ENCODE measurements around the gene SORBS2. TPM values are rescaled to one million over a fixed set of nuclear protein-coding genes. Genes with fewer than 3 reads are reported as not detected.
"Not testable (repeated sequence)": the region's sequence is repeated elsewhere in the genome, so short reads cannot be mapped to it uniquely, and the experiment has no call there.

Gene SORBS2, protein sequence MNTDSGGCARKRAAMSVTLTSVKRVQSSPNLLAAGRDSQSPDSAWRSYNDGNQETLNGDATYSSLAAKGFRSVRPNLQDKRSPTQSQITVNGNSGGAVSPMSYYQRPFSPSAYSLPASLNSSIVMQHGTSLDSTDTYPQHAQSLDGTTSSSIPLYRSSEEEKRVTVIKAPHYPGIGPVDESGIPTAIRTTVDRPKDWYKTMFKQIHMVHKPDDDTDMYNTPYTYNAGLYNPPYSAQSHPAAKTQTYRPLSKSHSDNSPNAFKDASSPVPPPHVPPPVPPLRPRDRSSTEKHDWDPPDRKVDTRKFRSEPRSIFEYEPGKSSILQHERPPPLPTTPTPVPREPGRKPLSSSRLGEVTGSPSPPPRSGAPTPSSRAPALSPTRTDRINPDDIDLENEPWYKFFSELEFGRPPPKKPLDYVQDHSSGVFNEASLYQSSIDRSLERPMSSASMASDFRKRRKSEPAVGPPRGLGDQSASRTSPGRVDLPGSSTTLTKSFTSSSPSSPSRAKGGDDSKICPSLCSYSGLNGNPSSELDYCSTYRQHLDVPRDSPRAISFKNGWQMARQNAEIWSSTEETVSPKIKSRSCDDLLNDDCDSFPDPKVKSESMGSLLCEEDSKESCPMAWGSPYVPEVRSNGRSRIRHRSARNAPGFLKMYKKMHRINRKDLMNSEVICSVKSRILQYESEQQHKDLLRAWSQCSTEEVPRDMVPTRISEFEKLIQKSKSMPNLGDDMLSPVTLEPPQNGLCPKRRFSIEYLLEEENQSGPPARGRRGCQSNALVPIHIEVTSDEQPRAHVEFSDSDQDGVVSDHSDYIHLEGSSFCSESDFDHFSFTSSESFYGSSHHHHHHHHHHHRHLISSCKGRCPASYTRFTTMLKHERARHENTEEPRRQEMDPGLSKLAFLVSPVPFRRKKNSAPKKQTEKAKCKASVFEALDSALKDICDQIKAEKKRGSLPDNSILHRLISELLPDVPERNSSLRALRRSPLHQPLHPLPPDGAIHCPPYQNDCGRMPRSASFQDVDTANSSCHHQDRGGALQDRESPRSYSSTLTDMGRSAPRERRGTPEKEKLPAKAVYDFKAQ (N-terminal part only)
- 10 to 100 TPM; 22.7 to 33.4 TPM for polyA plus RNA-seq

GRCh38 chr4:185811509-185812364 is at the start of gene SORBS2:
TSS of gene SORBS2 (minus strand) at chr4:185812194. CDS start at chr4:185690571, 121,623 bp downstream.
- H3K9me3 ChIP-seq (ENCODE audit: control insufficient read depth in 2 of 2, insufficient read depth in 1 of 2, low read depth in 1 of 2, low read length in 1 of 2): no peaks in the 10 kb centered on the region
- H3K27me3 ChIP-seq (ENCODE audit: control insufficient read depth in 1 of 2, insufficient read depth in 2 of 2, low read length in 2 of 2): no peaks in the 10 kb centered on the region
- 32 to 36% methylated on average over 20 of the region's 20 CpGs for WGBS, 2 donors
- no peaks in the 10 kb centered on the region for H3K4me1 ChIP-seq (ENCODE audit: control insufficient read depth in 2 of 2, insufficient read depth in 2 of 2, low read length in 1 of 2)
- no peaks in the 10 kb centered on the region for H3K36me3 ChIP-seq (ENCODE audit: control insufficient read depth in 2 of 2, insufficient read depth in 2 of 2, low read length in 1 of 2)
- H3K4me3 ChIP-seq (ENCODE audit: low read depth in 1 of 2, low read length in 2 of 2): peak within 1 kb of the TSS; percentile 47 to 59
- H3K27ac ChIP-seq (ENCODE audit: low read depth in 2 of 2, low read length in 1 of 2): peak within 1 kb of the TSS; percentile 3 to 34

DNA sequence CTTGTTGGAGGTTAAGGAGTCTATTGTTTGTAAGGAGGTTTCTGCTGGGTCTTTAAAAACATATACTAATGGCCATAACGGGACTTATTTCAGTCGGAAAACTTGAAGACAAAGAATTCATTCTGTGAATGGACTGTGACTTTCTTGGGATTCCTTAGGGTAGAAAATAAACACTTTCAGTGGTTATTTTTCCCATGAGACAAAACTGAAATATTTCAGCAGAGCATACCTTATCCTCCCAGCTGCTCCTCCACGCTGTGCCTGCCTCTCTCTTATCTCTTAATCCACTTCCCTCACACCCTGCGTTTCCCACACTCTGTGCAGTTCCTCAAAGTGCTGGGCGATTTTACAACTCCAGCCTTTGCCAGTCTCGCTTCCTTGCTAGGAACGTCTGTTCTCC is 47.1 kb upstream of the SORBS2 start:
- no peaks in the 10 kb centered on the region for H3K27me3 ChIP-seq (ENCODE audit: control insufficient read depth in 1 of 2, insufficient read depth in 2 of 2, low read length in 2 of 2)
- H3K9me3 ChIP-seq (ENCODE audit: control insufficient read depth in 2 of 2, insufficient read depth in 1 of 2, low read depth in 1 of 2, low read length in 1 of 2): no peaks in the 10 kb centered on the region
- no peaks in the 10 kb centered on the region for H3K36me3 ChIP-seq (ENCODE audit: control insufficient read depth in 2 of 2, insufficient read depth in 2 of 2, low read length in 1 of 2)
- no peaks in the 10 kb centered on the region for H3K4me1 ChIP-seq (ENCODE audit: control insufficient read depth in 2 of 2, insufficient read depth in 2 of 2, low read length in 1 of 2)
- no peak overlapping the region for H3K4me3 ChIP-seq (ENCODE audit: low read depth in 1 of 2, low read length in 2 of 2)
- 50 to 55% methylated on average over 7 of the region's 7 CpGs for WGBS, 2 donors
- H3K27ac ChIP-seq (ENCODE audit: low read depth in 2 of 2, low read length in 1 of 2): no peak overlapping the region

DNA sequence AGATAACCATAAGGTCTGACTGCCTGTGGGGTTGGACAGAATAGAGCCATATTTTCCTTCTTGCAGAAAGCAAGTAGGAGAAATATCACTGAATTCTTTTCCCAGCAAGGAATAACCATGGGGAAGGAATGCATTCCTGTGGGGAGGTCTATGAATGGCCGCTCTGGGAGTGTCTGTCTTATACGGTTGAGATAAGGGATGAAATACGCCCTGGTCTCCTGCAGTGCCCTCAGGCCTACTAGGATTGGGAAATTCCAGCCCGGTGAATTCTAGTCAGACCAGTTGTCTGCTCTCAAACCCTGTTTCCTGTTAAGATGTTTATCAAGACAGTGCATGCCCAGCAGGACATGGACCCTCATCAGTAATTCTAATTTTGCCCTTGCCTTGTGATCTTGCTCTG is 45.6 kb upstream of the SORBS2 start:
- not testable (repeated sequence) for H3K36me3 ChIP-seq (ENCODE audit: control insufficient read depth in 2 of 2, insufficient read depth in 2 of 2, low read length in 1 of 2); H3K9me3 ChIP-seq (ENCODE audit: control insufficient read depth in 2 of 2, insufficient read depth in 1 of 2, low read depth in 1 of 2, low read length in 1 of 2); H3K4me3 ChIP-seq (ENCODE audit: low read depth in 1 of 2, low read length in 2 of 2); H3K27me3 ChIP-seq (ENCODE audit: control insufficient read depth in 1 of 2, insufficient read depth in 2 of 2, low read length in 2 of 2); H3K27ac ChIP-seq (ENCODE audit: low read depth in 2 of 2, low read length in 1 of 2); H3K4me1 ChIP-seq (ENCODE audit: control insufficient read depth in 2 of 2, insufficient read depth in 2 of 2, low read length in 1 of 2)
- WGBS, 2 donors: 55 to 60% methylated on average over 4 of the region's 4 CpGs

- Histone ChIP-seq H3K4me3 (ENCODE audit: low read depth in 1 of 2, low read length in 2 of 2) (no peak overlapping the region), H3K27me3 (ENCODE audit: control insufficient read depth in 1 of 2, insufficient read depth in 2 of 2, low read length in 2 of 2) (no peaks in the 10 kb centered on the region), H3K27ac (ENCODE audit: low read depth in 2 of 2, low read length in 1 of 2) (no peak overlapping the region), H3K36me3 (ENCODE audit: control insufficient read depth in 2 of 2, insufficient read depth in 2 of 2, low read length in 1 of 2) (no peaks in the 10 kb centered on the region), H3K9me3 (ENCODE audit: control insufficient read depth in 2 of 2, insufficient read depth in 1 of 2, low read depth in 1 of 2, low read length in 1 of 2) (no peaks in the 10 kb centered on the region), H3K4me1 (ENCODE audit: control insufficient read depth in 2 of 2, insufficient read depth in 2 of 2, low read length in 1 of 2) (no peaks in the 10 kb centered on the region)
- WGBS, 2 donors: 76 to 82% methylated on average over 3 of the region's 3 CpGs
Measured at GRCh38 chr4:185853841-185854240, 41.8 kb upstream of the SORBS2 start.

- Histone ChIP-seq H3K9me3 (ENCODE audit: control insufficient read depth in 2 of 2, insufficient read depth in 1 of 2, low read depth in 1 of 2, low read length in 1 of 2) (no peaks in the 10 kb centered on the region), H3K27me3 (ENCODE audit: control insufficient read depth in 1 of 2, insufficient read depth in 2 of 2, low read length in 2 of 2) (no peaks in the 10 kb centered on the region), H3K4me3 (ENCODE audit: low read depth in 1 of 2, low read length in 2 of 2) (no peak overlapping the region), H3K27ac (ENCODE audit: low read depth in 2 of 2, low read length in 1 of 2) (no peak overlapping the region), H3K4me1 (ENCODE audit: control insufficient read depth in 2 of 2, insufficient read depth in 2 of 2, low read length in 1 of 2) (no peaks in the 10 kb centered on the region), H3K36me3 (ENCODE audit: control insufficient read depth in 2 of 2, insufficient read depth in 2 of 2, low read length in 1 of 2) (no peaks in the 10 kb centered on the region)
- WGBS, 2 donors: 67 to 78% methylated on average over 1 of the region's 1 CpG
Measured at GRCh38 chr4:185852961-185853360, 41.0 kb upstream of the SORBS2 start.

DNA sequence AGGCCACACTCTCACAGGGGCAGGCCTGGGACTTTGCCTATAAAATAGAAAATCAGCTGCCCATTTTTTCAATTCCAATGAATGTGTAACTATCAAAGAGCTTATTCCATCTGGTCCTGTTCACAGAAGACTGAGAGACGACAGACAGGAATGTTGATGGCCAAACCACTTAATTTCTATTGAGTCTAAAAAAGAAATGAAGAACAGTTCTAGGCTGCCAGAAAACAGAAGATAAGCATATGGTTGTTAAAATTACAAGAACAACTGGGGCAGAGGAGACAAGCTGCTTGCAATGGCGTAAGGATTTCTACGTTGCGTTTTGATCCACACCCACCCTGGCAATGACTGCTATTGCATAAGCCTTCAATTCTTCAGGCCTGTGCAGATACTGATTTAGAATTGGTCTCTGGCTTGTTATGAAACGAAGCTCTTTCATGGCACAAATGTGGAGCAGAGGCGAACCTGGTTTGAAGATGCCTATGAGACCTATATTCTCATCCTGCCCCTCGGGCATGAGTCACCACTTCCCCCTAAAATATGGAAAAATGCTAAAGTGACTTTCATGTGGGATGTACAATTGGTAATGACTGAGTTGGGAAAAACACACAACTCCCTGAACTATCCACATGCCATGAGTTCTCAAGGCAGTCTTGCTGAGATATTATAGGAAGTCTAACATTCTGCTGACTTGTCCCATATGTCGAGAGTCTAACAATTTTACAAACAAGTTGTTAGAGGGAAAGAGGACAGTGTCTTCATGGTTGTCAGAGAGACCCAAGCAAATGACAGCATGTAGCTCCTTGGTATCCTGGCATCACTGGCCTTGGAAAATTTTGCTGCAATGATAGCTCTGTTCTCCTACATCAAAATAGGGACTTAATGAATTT is 37.9 kb upstream of the SORBS2 start:
- Histone ChIP-seq H3K9me3 (ENCODE audit: control insufficient read depth in 2 of 2, insufficient read depth in 1 of 2, low read depth in 1 of 2, low read length in 1 of 2) (no peaks in the 10 kb centered on the region), H3K27ac (ENCODE audit: low read depth in 2 of 2, low read length in 1 of 2) (no peak overlapping the region), H3K4me3 (ENCODE audit: low read depth in 1 of 2, low read length in 2 of 2) (no peak overlapping the region), H3K36me3 (ENCODE audit: control insufficient read depth in 2 of 2, insufficient read depth in 2 of 2, low read length in 1 of 2) (no peaks in the 10 kb centered on the region), H3K27me3 (ENCODE audit: control insufficient read depth in 1 of 2, insufficient read depth in 2 of 2, low read length in 2 of 2) (no peaks in the 10 kb centered on the region), H3K4me1 (ENCODE audit: control insufficient read depth in 2 of 2, insufficient read depth in 2 of 2, low read length in 1 of 2) (no peaks in the 10 kb centered on the region)
- WGBS, 2 donors: 83% methylated on average over 8 of the region's 8 CpGs

- Histone ChIP-seq H3K27me3 (ENCODE audit: control insufficient read depth in 1 of 2, insufficient read depth in 2 of 2, low read length in 2 of 2) (no peaks in the 10 kb centered on the region), H3K4me3 (ENCODE audit: low read depth in 1 of 2, low read length in 2 of 2) (no peak overlapping the region), H3K4me1 (ENCODE audit: control insufficient read depth in 2 of 2, insufficient read depth in 2 of 2, low read length in 1 of 2) (no peaks in the 10 kb centered on the region), H3K9me3 (ENCODE audit: control insufficient read depth in 2 of 2, insufficient read depth in 1 of 2, low read depth in 1 of 2, low read length in 1 of 2) (no peaks in the 10 kb centered on the region), H3K27ac (ENCODE audit: low read depth in 2 of 2, low read length in 1 of 2) (no peak overlapping the region), H3K36me3 (ENCODE audit: control insufficient read depth in 2 of 2, insufficient read depth in 2 of 2, low read length in 1 of 2) (no peaks in the 10 kb centered on the region)
- 61 to 63% methylated on average over 13 of the region's 13 CpGs for WGBS, 2 donors
Measured at GRCh38 chr4:185847352-185848097, 35.5 kb upstream of the SORBS2 start.

- Histone ChIP-seq H3K27ac (ENCODE audit: low read depth in 2 of 2, low read length in 1 of 2) (no peak overlapping the region), H3K4me1 (ENCODE audit: control insufficient read depth in 2 of 2, insufficient read depth in 2 of 2, low read length in 1 of 2) (no peaks in the 10 kb centered on the region), H3K27me3 (ENCODE audit: control insufficient read depth in 1 of 2, insufficient read depth in 2 of 2, low read length in 2 of 2) (no peaks in the 10 kb centered on the region), H3K9me3 (ENCODE audit: control insufficient read depth in 2 of 2, insufficient read depth in 1 of 2, low read depth in 1 of 2, low read length in 1 of 2) (no peaks in the 10 kb centered on the region), H3K36me3 (ENCODE audit: control insufficient read depth in 2 of 2, insufficient read depth in 2 of 2, low read length in 1 of 2) (no peaks in the 10 kb centered on the region), H3K4me3 (ENCODE audit: low read depth in 1 of 2, low read length in 2 of 2) (no peak overlapping the region)
- WGBS, 2 donors: 80 to 91% methylated on average over 5 of the region's 5 CpGs
Measured at GRCh38 chr4:185846505-185847150, 34.6 kb upstream of the SORBS2 start.
